ENCODE results near the gene NLRP6.
"Not testable (repeated sequence)": the region's sequence is repeated elsewhere in the genome, so short reads cannot be mapped to it uniquely, and the experiment has no call there.

Gene NLRP6

DNA sequence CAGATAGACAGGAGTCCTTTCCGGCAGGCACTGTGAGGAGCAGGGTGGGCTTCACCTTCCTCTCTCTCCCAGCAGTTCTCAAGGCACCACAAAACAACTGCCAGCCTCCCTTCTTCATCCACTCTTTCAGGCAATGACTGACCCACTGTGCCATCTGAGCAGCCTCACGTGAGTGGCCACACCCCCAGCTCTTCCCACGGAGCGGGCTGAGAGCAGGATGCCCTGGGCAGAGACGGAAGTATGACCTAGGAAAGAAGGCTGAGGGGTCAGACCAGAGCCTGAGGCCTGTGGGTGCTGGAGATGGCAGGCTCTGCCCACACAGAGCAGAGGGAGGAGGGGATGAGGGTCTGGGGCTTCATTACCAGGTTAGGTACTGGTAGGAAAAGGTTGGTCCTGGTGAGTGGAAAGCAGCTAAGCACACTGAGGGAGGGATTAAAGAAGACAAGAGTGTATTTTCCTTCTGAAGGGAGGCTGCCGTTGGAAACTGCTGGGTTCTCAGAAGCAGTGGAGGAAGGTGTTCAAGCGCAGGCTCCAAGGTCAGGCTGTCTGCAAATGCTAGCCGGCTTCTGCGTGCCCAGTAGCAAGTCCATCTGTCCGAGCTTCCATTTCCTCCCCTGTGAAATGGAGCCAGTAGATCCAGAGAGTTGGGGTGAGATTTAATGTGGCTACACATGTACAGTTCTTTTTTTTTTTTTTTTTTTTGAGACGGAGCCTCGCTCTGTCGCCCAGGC is 4.6 kb downstream of the NLRP6 start:
- DNase-seq: no peak

DNA sequence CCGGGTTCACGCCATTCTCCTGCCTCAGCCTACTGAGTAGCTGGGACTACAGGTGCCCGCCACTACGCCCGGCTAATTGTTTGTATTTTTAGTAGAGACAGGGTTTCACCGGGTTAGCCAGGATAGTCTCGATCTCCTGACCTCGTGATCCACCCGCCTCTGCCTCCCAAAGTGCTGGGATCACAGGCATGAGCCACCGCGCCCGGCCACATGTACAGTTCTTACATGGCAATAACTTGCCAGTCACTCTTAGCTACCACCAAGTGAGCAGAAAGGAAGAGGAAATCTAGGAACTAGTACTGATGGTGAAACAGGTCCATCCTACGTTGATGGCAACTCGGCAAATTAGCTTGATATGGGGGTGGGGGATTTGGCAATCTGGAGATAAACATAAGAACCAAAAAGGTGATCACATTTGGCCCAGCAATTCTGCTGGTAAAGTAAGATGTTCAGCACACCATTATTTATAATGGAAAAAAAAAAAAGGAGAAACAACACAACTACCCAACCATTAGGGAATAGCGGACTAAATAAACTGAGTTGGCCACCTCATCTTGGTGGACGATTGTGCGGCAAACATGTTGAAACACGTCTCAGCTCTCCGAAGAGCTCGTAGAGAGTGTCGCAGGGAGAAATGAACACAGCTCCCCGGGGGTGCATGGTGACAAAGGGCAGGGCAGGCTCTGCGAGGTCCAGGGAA is 5.3 kb downstream of the NLRP6 start:
- no peak for DNase-seq

DNA sequence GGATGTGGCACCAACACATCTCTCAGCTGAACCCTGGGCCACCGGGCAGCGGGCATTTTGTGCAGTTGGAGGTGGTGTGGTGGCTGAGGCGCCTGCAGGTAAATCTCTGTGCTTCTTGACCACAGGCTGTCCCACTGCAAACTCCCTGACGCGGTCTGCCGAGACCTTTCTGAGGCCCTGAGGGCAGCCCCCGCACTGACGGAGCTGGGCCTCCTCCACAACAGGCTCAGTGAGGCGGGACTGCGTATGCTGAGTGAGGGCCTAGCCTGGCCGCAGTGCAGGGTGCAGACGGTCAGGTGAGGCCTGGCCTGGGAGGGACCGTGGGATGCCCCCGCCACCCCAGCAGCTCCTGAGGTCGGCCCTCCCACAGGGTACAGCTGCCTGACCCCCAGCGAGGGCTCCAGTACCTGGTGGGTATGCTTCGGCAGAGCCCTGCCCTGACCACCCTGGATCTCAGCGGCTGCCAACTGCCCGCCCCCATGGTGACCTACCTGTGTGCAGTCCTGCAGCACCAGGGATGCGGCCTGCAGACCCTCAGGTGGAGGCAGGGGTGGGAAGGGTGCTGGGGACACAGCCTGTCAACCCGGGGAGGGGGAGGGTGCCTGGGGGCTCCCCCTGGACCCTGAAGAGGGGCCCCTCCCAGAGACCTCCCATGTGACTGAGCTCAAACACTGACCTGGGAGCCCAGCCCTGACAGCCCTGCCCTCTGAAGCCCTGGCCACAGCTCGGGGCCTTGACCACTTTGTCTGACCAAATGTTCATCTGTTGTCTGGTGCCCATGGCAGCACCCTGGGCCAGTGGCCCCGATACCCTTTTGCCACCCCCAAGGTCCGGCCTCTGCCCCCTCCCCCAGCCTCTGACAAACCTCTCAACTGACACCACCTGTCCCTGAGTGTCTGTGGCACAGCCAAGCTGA is 6.2 kb downstream of the NLRP6 start:
- no peak for DNase-seq

DNA sequence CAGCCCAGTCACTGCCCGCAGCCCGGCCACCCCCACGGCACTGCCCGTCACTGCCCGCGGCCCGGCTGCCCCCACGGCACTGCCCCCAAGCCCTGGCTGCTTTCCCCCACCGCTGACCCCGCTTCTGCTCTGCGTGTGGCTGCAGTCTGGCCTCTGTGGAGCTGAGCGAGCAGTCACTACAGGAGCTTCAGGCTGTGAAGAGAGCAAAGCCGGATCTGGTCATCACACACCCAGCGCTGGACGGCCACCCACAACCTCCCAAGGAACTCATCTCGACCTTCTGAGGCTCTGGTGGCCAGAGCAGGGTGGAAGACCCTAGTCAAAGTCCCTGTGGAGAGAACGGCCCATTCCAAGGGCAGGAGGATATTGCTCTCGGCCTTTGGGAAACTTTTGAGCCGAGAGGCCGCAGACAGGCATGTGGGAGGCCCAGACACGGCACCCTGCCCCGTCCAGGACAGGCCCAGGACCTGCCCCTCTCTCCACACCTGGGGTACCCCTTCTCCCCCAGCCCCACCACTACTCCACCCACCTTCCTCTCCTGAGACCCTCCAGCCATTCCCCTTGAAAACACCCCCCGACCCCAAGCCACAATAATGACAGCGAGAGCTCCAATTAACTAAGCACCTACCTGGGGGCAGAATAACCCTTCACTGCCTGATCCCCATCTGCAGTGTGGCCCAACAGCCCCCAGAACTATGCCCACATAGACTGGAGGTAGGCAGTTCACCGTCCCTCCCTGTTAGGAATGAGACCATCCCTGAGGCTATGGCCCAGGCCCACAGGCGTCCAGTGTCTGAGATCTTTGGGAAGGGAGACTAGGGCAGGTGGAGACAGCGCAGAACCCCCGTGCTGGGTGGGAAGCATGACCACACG is 7.0 kb downstream of the NLRP6 start:
- no peak for DNase-seq

DNA sequence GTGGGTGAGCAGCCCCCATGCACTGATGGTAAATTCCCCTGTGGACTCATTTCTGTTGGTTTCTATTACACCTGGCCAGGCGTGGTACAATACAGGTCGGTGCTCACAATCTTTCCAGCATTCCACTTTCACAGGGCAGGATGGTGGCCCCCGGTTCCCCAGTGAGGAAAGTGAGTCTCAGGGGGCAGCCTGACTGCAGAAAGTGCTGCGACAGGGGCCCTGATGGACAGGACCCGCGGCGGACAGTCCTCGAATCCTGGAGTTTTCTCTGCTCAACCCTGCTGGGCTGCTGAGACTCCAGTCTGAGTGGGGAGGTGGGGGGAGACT is 7.7 kb downstream of the NLRP6 start:
- no peak for DNase-seq

DNA sequence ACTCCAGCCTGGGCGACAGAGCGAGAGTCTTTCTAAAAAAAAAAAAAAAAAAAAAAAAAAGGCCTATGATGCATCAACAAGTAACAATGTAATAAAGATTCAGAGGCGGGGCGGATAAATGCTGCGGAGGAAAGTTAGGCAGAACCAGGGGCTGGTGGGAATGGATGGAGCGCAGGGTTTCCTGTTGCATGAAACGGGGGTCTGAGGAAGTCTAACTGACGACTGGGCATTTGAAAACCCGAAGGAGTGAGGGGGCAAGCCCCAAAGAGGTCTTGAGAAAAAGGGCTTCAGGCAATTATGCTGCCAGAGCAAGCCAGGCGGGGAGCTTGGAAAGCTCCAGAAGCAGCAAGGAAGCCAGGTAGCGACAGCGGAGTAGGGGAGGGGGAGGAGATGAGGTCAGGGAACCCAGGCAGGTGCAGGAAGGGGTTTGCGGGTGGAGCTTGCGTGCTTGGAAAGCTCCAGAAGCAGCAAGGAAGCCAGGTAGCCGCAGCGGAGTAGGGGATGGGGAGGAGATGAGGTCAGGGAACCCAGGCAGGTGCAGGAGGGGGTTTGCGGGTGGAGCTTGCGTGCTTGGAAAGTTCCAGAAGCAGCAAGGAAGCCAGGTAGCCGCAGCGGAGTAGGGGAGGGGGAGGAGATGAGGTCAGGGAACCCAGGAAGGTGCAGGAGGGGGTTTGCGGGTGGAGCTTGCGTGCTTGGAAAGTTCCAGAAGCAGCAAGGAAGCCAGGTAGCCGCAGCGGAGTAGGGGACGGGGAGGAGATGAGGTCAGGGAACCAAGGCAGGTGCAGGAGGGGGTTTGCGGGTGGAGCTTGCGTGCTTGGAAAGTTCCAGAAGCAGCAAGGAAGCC is 9.0 kb downstream of the NLRP6 start:
- DNase-seq: not testable (repeated sequence)

DNA sequence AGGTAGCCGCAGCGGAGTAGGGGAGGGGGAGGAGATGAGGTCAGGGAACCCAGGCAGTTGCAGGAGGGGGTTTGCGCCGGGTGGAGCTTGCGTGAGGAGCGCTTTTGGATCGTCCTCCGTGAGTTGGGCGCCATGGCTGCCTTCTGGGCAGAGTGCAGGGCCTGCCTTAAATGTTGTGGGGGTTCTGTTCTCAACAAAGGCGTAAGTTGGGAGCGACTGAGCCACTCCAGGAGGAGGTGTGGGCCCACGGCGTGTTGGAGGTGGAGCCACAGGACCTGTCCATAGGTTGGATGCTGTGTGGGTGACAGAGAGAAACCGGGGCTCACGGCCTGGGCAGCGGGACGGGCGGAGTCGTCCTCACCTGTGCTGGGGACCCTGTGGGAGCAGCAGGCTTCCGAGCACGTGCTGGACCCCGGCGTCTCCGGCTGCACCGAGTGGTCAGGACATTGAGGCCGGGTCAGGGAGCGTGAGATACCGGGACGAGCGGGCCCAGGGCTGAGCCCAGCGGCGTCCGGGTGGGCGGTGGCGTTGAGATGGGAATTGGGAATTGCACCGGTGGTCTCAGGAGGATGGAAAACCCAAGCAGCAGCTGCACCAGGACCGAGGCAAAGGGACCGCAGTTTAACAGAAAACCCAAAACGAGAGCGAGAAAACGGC is 9.7 kb downstream of the NLRP6 start:
- no peak for DNase-seq

DNA sequence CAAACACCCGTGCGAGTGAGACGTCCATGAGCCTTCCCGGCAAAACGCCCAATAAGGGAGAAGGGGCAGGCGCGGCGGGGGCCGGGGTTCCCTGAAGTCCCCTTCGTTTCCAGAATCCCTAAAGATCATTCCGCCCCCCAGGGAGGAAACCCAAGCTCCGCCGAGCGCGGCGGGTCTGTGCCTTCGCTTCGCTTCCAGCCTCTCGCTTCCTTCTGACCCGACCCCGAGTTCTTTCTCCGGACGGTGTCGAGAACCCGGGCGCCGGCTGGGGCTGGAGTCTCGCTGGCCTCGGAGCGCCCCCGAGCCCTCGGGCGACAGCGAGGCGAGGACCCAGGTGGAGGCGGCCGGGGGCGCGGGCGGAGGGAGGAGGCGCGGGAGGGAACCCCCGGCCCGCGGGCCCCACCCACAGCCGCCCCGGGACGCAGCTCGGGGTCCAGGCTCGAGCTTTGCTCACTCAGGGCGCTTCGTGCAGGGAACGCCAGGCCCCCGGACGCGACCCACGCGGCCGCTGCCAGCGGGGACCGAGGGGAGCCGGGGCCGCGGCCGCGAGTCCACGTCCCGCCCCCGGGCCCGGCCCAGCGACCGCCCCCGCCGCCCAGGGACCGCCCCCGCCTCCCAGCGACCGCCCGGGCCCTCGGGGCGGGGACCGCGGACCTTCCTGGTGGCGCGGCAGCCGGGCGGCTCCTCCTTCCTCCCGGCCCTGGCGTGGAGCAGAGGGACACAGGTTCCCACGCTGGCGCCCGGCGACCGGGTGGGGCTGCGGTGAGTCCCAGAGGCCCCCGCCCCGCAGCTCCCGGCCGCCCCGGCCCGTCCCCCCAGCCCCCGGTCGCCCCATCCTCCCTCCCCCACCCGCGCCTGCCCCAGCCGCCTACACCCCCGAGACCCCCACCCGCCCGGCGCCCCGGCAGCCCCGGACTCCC is 10.5 kb downstream of the NLRP6 start, which contains the start of gene PGGHG:
Gene PGGHG, plus strand, starts transcription at position 649 of the 920 bp plus-strand sequence. CDS start 691 bp downstream, outside the sequence.
- DNase-seq: no peak

DNA sequence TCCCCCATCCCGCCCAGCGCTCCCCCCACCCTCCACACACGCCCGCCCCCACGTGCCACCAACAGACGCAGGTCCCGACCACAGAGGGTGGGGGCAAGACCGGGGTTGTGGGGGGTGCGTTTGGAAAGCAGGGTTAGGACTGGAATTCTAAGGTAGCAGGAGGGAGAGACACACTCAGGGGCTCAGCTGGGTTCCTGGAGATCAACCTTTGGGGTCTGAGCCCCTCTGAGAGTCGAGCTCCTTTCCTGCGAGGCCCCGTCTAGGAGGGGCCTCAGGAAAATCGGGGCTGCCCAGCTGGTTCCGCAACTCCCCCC is 11.1 kb downstream of the NLRP6 start:
- no peak for DNase-seq

DNA sequence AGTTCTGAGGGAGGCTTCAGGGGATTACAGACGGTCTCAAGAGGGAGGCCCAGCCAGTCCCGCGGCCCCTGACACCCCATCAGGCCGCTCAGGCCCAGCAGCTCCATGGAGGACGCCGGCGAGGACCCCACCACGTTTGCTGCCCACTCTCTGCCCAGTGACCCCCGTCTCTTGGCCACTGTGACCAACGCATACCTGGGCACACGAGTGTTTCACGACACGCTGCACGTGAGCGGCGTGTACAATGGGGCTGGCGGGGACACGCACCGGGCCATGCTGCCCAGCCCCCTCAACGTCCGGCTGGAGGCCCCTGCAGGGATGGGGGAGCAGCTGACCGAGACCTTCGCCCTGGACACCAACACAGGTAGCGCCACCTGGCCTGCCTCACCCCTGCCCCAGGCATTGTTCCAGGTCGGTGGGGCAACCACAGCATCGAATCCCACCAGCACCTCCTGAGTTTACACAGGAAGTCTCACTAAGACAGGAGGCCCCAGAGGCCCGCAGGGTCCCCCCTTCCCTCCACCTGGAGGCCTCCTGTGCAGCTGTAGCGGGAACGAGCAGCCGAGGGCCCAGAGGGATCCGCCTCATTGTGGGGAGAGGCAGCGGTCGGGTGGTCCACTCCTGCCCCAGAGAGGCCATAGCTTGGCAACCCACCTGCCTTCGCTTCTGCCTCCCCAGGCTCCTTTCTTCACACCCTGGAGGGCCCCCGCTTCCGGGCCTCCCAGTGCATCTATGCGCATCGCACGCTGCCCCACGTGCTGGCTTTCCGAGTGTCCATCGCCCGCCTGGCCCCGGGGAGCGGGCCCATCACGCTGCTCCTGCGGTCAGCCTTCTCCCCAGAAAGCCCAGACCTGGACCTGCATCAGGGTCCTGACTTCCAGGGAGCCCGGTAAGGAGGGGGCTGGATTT is 11.8 kb downstream of the NLRP6 start:
- DNase-seq: no peak

DNA sequence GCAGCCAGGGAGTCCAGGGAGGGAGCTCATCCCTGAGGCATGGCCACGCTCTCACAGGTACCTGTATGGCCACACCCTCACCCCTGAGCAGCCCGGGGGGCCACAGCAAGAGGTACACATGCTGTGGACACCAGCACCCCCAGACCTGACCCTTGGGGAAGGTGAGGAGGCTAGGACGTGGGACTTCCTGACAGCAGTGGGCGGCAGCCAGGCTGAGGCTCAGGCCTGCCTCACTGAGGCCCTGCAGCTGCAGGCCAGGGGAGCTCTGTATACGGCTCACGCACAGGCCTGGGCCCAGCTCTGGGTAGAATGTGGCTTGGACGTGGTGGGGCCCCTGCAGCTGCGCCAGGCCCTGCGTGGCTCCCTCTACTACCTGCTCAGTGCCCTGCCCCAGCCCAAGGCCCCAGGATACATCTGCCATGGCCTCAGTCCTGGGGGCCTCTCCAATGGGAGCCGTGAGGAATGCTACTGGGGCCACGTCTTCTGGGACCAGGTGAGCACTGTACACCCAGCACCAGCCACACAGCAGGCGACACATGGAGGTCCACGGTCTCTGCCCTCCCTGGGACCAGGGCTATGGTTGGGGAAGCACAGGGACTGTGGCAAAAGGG is 12.5 kb downstream of the NLRP6 start:
- DNase-seq: no peak

DNA sequence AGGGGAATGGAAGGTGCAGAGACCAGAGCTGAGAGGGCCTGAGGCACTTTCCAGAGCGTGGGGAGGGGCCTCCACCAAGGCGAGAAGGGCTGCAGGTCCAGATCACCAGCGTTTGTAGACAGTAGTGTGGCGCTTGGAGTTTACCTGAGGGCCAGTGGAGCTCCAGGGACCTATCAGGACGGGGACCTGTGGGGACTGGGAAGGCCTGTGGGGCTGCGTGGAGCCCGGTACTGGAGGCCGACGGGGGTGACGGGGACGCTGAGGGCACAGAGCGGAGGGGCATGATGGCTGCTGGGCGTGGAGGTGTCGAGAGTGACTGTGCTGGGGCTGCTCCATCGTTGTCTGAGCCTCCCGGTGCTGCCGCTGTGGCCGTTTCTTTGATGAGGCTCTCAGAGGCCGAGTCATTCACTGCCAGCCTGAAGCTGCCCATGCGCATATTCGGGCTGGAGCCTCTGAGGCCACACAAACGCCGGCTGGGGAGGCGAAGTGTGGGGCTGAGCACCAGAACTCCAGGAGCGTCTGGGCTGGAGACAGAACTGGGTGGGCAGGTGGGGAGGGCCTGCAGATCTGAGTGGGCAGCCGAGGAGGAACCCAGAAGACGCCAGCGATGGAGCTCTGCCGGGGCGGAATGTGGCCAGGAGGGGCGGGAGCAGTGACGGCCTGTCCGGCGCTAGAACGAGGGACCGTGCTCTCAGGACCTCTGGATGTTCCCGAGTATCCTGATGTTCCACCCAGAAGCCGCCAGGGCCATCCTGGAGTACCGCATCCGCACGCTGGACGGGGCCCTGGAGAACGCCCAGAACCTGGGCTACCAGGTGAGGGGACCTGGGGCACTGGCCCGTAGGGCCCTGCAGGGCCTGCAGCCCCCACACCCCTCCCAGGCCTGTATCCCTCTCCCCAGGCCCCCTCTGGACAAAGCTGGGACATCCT is 13.3 kb downstream of the NLRP6 start:
- DNase-seq: no peak

DNA sequence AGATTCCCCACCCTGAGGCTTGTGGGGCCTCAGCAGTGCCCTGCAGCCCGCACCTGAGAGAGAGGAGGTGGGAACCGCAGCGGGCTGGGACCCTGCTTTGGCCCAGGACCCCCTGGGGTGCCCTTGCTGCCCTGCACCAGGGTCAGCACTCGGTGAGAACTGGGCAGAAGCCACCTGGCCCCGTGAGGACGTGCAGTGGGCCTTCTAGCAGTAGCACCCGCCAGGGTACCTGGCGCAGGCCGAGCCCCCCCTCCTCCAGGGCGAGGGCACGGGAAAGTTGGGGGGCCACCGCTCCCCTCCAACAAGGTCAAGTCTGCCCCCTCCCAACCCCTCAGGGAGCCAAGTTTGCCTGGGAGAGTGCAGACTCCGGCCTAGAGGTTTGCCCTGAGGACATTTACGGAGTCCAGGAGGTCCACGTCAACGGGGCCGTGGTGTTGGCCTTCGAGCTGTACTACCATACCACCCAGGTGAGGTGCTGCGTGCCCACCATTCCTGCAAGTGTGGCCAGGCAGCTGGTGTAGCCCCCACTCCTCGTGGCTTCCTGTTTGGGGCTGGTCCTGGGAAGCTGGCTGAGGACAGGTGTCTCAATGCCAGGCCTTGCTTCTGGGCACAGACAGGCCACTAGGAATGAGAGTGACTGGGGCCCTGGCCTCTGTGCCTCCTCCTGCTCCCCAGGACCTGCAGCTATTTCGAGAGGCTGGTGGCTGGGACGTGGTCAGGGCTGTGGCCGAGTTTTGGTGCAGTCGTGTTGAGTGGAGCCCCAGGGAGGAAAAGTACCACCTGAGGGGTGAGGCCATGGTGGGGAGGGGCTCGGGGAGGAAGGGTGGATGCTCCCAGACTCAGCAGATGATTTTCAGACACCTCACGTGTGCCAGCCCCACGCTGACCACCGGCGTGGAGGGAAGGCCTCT is 14.3 kb downstream of the NLRP6 start:
- no peak for DNase-seq

DNA sequence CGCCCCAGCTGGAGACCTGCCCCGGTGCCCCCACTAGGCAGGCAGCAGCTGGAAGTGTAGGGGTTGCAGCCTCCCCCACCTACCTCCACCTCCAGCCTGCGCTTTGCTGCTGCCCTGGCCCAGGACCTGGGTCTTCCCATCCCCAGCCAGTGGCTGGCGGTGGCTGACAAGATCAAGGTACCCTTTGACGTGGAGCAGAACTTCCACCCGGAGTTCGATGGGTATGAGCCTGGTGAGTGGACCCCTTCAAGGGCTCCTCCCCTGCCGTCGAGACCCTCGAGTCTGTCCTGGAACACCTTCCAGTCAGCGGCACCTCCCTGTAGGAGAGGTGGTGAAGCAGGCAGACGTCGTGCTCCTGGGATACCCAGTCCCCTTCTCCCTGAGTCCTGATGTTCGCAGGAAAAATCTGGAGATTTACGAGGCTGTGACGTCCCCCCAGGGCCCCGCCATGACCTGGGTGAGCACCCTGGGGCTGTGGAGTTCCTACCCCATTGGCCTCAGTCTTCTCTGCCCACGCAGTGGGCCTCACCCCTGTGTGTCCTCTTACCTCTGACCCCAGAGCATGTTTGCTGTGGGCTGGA is 15.2 kb downstream of the NLRP6 start:
- no peak for DNase-seq

DNA sequence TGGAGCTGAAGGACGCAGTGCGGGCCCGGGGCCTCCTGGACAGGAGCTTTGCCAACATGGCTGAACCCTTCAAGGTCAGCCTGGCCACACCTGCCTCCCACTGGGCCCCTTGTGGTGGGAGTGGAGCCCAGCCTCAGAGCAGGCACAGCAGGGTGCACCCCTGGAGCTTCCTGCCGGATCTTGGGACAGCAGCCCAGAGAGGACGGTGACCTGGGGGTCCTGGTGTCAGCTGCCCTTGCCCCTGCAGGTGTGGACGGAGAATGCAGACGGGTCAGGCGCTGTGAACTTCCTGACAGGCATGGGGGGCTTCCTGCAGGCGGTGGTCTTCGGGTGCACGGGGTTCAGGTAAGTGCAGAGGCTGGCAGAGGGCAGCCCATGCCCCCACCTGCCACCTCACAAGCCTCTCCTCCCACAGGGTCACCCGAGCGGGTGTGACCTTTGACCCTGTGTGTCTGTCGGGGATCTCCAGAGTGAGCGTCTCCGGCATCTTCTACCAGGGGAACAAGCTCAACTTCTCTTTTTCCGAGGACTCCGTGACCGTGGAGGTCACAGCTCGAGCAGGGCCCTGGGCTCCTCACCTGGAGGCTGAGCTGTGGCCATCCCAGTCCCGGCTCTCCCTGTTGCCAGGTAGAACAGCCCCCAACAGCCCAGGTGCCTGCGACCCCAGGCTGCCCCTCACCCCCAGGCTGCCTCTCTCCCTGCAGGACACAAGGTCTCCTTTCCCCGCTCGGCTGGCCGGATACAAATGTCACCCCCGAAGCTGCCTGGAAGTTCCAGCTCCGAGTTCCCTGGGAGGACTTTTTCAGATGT is 15.8 kb downstream of the NLRP6 start:
- DNase-seq: no peak
